ENCODE measurements around the gene SMARCD2.
A peak's percentile ranks its signal among the peaks of the same experiment; 100 is the strongest.
"Not testable (repeated sequence)": the region's sequence is repeated elsewhere in the genome, so short reads cannot be mapped to it uniquely, and the experiment has no call there.

SMARCD2 gene
- total RNA-seq: 35.0 to 116 (median 84.9) reads per million in 18 experiments

GRCh38 chr17:63842540-63843386 is at the start of gene SMARCD2:
TSS of gene SMARCD2 (minus strand) at chr17:63842685. CDS start at chr17:63842674, 11 bp downstream.
- DNase-seq: peak; percentile 99

- peak; percentile 27 to 32 for DNase-seq
Observed at GRCh38 chr17:63889026-63889848, 46.8 kb upstream of the SMARCD2 start.

GRCh38 chr17:63885119-63885518 is 42.6 kb upstream of the SMARCD2 start:
- not testable (repeated sequence) for DNase-seq

- not testable (repeated sequence) for DNase-seq
Observed at GRCh38 chr17:63882626-63883126, 40.2 kb upstream of the SMARCD2 start.

DNA sequence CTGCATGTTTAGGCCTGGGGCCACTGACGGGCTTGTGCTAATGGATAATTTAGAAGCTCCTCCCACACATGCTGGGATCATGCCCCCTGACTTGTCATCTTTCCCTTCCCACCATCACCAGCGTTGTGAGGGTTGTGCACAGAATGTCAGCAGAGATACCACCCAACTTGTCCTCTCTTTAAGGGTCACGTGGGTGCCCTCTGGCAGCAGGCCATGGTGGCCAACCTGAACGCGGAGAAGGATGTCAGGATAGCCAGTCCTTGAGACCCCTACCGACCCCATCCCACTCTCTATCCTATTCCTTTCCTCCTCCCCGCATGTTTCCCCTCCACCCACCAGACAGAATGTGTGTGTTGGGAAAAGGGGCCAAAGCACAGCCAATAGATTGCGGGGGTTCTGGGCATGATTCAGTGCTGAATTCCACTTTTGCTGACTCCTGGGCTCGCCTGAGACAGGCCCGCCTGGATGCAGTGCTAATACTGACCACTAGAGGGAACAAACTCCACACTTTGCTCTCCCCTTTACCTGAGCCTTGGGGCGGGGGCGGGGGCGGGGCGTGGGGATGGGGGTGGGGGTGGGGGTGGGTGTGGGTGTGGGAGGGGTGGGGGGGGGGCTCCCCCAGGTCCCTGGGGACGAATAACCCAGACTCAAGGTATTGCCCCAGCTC is 39.6 kb upstream of the SMARCD2 start, which contains the start of gene GH2:
Gene GH2 (minus strand): TSS at position 10 of the 667 bp plus-strand sequence. CDS start 143 bp downstream, outside the sequence.
- DNase-seq: peak; percentile 48 to 51

DNA sequence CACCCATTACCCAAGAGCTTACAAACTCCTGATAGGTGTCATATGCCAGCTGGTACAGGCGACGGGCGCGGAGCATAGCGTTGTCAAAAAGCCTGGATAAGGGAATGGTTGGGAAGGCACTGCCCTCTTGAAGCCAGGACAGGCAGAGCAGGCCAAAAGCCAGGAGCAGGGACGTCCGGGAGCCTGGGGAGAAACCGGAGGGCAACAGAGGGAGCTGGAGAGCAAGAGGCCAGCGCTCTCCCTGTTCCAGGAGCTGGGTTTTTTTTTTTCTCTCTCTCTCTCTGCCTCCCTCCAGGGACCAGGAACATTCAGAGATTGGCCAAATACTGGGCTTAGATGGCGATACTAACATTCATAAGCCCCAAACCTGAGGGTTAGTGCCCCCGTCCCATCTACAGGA is 38.9 kb upstream of the SMARCD2 start:
- not testable (repeated sequence) for DNase-seq

DNA sequence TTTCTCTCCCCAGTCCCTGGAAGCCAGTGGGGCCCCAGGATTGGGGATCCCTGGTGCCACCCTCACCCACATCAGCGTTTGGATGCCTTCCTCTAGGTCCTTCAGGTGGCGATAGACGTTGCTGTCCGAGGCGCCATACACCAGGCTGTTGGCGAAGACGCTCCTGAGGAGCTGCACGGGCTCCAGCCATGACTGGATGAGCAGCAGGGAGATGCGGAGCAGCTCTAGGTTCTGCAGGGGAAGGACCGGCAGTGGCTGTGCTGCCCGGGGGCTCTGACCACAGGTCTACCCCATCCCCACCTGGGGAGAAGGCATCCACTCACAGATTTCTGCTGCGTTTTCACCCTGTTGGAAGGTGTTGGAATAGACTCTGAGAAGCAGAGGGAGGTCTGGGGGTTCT is 38.2 kb upstream of the SMARCD2 start:
- DNase-seq: no peak

DNA sequence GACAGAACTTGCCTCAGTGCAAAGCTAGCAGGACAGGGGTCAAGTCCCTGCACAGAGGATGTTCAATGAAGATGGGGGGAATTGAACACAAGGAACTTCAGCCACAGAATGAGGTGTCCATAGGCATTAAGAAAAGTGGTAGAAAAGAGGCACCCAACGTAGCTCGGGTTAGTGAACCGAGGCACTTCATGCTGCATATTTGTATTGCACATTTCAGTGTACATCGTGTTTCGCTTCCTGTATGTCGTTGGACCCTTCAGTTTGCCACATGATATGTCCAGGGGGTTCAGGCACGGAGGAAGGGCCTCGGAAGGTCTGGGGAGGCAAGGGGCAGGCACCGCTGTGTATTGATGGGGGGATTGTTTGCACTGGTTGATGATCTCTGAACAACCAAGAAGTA is 35.9 kb upstream of the SMARCD2 start:
- not testable (repeated sequence) for DNase-seq

- not testable (repeated sequence) for DNase-seq
Observed at GRCh38 chr17:63874693-63875092, 32.2 kb upstream of the SMARCD2 start.

GRCh38 chr17:63874061-63874626 is 31.7 kb upstream of the SMARCD2 start:
- not testable (repeated sequence) for DNase-seq

- not testable (repeated sequence) for DNase-seq
Observed at GRCh38 chr17:63873577-63873976, 31.1 kb upstream of the SMARCD2 start, which contains the start of gene CSH2. TSS of gene CSH2 (minus strand) at chr17:63873677. CDS start at chr17:63873614, 63 bp downstream.

- DNase-seq: not testable (repeated sequence)
Observed at GRCh38 chr17:63871646-63872365, 29.3 kb upstream of the SMARCD2 start.

DNA sequence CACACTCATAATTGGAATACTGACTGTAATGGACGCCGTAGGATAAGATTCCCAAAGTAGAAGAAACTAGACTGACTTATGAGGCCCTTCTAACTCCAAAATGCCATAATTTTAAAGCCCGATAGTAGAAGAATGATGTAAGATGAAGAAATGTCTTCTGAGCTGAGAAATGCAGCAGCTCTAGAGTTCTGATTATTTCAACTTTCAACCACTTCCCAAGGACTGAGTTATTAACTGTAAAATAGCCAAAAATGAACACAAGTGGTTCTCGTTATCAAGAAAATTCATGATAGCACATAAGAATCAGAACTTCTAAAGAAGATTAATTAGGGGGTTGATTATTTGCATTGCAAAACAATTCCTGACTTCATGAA is 27.8 kb upstream of the SMARCD2 start:
- DNase-seq: not testable (repeated sequence)

GRCh38 chr17:63869491-63870291 is 27.2 kb upstream of the SMARCD2 start:
- DNase-seq: not testable (repeated sequence)

DNA sequence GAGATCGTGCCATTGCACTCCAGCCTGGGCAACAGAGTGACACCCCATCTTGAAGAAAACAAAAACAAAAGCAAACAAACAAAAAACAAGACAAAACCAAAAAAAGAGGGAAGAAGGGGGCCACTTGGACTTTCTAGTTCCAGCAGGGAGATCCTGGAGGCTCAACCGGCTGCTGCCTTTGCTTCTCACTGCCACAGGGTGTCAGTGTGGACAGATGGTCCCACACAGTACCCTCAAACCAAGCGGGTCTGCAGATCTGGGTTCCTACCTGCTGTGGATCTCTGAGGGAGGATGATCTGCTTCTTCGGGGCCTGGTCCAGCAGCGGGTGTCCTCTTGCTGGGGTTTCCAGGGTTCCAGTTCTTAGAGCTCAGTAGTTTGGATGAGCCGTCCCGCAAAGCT is 24.1 kb upstream of the SMARCD2 start:
- peak in 1 of 2 donors; percentile 10 for DNase-seq

DNA sequence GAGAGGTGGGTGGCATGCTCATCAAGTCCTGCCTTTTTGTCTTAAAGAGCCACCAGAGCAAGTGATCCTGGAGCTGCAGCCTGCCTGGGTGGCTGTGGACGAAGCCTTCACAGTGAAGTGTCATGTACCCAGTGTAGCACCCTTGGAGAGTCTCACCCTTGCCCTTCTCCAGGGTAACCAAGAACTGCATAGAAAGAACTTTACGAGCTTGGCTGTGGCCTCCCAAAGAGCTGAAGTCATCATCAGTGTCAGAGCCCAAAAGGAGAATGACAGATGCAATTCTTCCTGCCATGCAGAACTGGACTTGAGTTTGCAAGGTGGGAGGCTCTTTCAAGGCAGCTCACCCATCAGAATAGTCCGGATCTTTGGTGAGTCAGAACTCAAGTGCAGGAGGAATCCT is 16.8 kb upstream of the SMARCD2 start:
- no peak for DNase-seq

DNA sequence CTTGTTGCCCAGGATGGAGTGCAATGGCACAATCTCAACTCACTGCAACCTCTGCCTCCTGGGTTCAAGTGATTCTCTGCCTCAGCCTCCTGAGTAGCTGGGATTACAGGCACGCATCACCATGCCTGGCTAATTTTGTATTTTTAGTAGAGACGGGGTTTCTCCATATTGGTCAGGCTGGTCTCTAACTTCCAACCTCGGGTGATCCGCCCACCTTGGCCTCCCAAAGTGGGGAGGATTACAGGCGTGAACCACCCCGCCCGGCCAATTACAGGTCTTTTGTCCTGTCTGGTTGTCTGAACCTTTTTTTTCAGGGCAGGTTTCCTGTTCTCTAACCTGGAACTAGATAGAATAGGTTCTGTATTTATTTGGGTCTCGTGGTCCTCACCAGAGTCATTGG is 13.9 kb upstream of the SMARCD2 start:
- DNase-seq: not testable (repeated sequence)

- no peak for DNase-seq
Observed at GRCh38 chr17:63855185-63855584, 12.7 kb upstream of the SMARCD2 start.

GRCh38 chr17:63854709-63855108 is 12.2 kb upstream of the SMARCD2 start:
- no peak for DNase-seq

- DNase-seq: no peak
Observed at GRCh38 chr17:63853260-63853659, 10.8 kb upstream of the SMARCD2 start.

Measured in inflammatory macrophage (primary cell).